Spleen (tissue), 11 donors: ENCODE measurements around the gene HES1. TPM values are rescaled to one million over a fixed set of nuclear protein-coding genes. Genes with fewer than 3 reads are reported as not detected.

Source experiments
- DNase-seq: peaks from one replicate; pipeline ENCODE4 v3.0.0-alpha.2; 2020
- H3K27ac ChIP-seq, 8 donors: fragments of 200-600 bp; sonication (generic) in 7 of 8; 1 replicate in 4 of 8; 2 replicates in 4 of 8; pipeline versions ENCODE4 v1.5.0 to v1.8.0; 2016 to 2021; ENCODE audit warnings: inconsistent platforms in 4 of 8, mild to moderate bottlenecking in 4 of 8, moderate library complexity in 1 of 8
- H3K27me3 ChIP-seq, 7 donors: fragments of 200-600 bp; sonication (generic) in 6 of 7; replicated peaks in 1 of 7; 1 replicate in 4 of 7; 2 replicates in 3 of 7; pipeline versions ENCODE4 v1.5.0 to v1.8.0; 2016 to 2021; ENCODE audit warnings: inconsistent platforms in 3 of 7, mild to moderate bottlenecking in 1 of 7
- H3K36me3 ChIP-seq, 6 donors: fragments of 200-600 bp; sonication (generic) in 5 of 6; 1 replicate in 4 of 6; 2 replicates in 2 of 6; pipeline versions ENCODE4 v1.5.0 to v1.8.0; 2016 to 2021; ENCODE audit warnings: inconsistent platforms in 2 of 6
- H3K4me1 ChIP-seq, 6 donors: fragments of 200-600 bp; sonication (generic) in 5 of 6; 1 replicate in 3 of 6; 2 replicates in 3 of 6; pipeline versions ENCODE4 v1.5.0 to v1.8.0; 2016 to 2021; ENCODE audit warnings: inconsistent platforms in 3 of 6
- H3K4me3 ChIP-seq, 8 donors: fragments of 200-600 bp; sonication (generic) in 7 of 8; 1 replicate in 4 of 8; 2 replicates in 4 of 8; pipeline versions ENCODE4 v1.5.0 to v1.8.0; 2016 to 2021; ENCODE audit warnings: inconsistent platforms in 4 of 8, mild to moderate bottlenecking in 4 of 8, moderate library complexity in 2 of 8
- H3K9me3 ChIP-seq, 8 donors: fragments of 200-600 bp; sonication (generic) in 7 of 8; 1 replicate in 4 of 8; 2 replicates in 4 of 8; pipeline versions ENCODE4 v1.5.0 to v1.8.0; 2016 to 2021; ENCODE audit warnings: inconsistent platforms in 4 of 8
- CTCF ChIP-seq, 11 experiments: fragments of 200-600 bp in 7 of 11; fragments of 450-650 bp in 4 of 11; sonication (generic) in 4 of 11; IDR thresholded peaks in 8 of 11; conservative IDR thresholded peaks in 3 of 11; 1 replicate in 7 of 11; 2 replicates in 4 of 11; pipeline versions ENCODE4 v1.4.0 to v1.8.0; 2016 to 2021; ENCODE audit warnings: antibody characterized with exemption in 11 of 11, inconsistent platforms in 4 of 11, mild to moderate bottlenecking in 1 of 11
- POLR2A ChIP-seq, 3 donors: fragments of 450-650 bp; IDR thresholded peaks; one replicate each; pipeline ENCODE4 v1.5.1; 2017; ENCODE audit warnings: antibody characterized with exemption in 3 of 3, mild to moderate bottlenecking in 1 of 3
- POLR2AphosphoS5 ChIP-seq, 3 donors: sonication (generic); formaldehyde crosslinking; IDR thresholded peaks; one replicate each; pipeline ENCODE4 v1.5.1; 2017; ENCODE audit warnings: antibody characterized with exemption in 3 of 3
- WGBS, 5 donors: extraction: QIAGEN DNeasy Blood & Tissue Kit in 3 of 5; methylation state at CpG; one replicate each; pipeline versions ENCODE4 v1.1.5 to v1.1.7; 2013 to 2018; 5-methylcytosine and 5-hydroxymethylcytosine counted together
- intact Hi-C: fragments of 100-400 bp; cut with DNase I; formaldehyde crosslinking; loops from one replicate; pipeline ENCODE4 v1.15.0; 2023; ENCODE audit warnings: low total_unique reads
- polyA plus RNA-seq, 3 donors: library from polyadenylated mRNA; stranded (reverse); fragments of 200-250 nt; gene quantifications; one replicate each; pipeline ENCODE4 v1.2.1, GENCODE V29; 2013
- total RNA-seq, 7 donors: library from RNA; depleted of rRNA in 3 of 7; stranded (reverse); fragments of >200 nt in 3 of 7; fragmentation: NEBNext Ultra II Directional in 4 of 7; extraction: Animal tissue kit (Norgen Biotek cat#: 25700) in 4 of 7; gene quantifications; one replicate each; pipeline versions ENCODE4 v1.1.0 to v1.2.1, GENCODE V29; 2016 to 2021
- donor health status: healthy with polysubstance abuse.
- donor health status: DM: no; HTN: no; CAD: no; lungs with moderate emphysema.
- donor health status: DM: no; HTN: no; CAD: no.
- donor health status: Bipolar disorder and iron deficiency.
- donor health status: healthy.
- donor health status: DM: no; HTN: no; CAD: no.
- donor health status: DM: yes; HTN: yes; CAD: no.

Gene HES1
- total and polyA plus RNA-seq, 10 donors: 17.7 to 59.6 (median 40.0) TPM

GRCh38 chr3:194161131-194162045 is 25.4 kb downstream of the HES1 start:
- peaks cover 0 to 19% (median 0%) of the 10 kb centered on the region in 7 donors for H3K27me3 ChIP-seq
- H3K9me3 ChIP-seq: no peaks in the 10 kb centered on the region
- H3K4me1 ChIP-seq: peaks cover 0 to 6% (median 1%) of the 10 kb centered on the region in 6 donors
- H3K4me3 ChIP-seq: no peak overlapping the region
- TF ChIP-seq POLR2A (IDR thresholded peaks at IDR 0.05) (no peak), CTCF (IDR thresholded peaks at IDR 0.05 in 8 of 11, conservative IDR thresholded peaks at IDR 0.05 in 3 of 11) (no peak), POLR2AphosphoS5 (IDR thresholded peaks at IDR 0.05) (no peak)
- DNase-seq: no peak
- H3K27ac ChIP-seq: no peak overlapping the region
- intact Hi-C loops: no loop called here
- H3K36me3 ChIP-seq: no peaks in the 10 kb centered on the region
- 79 to 86% (median 82%) methylated on average over 15 of the region's 15 CpGs for WGBS, 5 donors

DNA sequence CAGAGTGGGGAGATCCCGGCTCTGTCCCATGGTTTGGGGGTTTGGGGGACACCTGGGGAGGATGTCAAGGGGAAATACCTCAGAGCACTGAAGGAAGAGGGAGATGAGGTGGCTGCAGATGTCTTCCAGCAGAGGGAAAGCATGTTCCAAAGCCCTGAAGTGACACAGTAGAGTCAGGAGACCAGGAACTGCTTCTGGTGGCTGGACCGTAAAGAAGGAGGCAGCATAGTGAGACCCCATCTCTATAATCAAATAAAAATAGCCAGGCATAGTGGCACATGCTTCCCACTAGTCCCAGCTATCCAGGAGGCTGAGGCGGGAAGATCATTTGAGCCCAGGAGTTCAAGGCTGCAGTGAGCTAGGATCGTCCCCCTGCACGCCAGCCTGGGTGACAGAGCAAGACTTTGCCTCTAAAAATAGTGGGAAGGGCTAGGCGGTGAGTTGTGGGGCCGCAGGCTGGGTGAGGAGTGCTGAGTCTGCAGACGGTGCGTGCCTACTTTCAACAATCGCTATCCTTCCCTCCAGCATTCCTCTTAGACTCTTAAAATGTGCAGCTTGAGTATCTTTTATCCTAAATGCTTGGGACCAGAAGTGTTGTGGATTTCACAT is 26.2 kb downstream of the HES1 start:
- H3K27me3 ChIP-seq: peaks cover 0 to 19% (median 0%) of the 10 kb centered on the region in 7 donors
- 77 to 90% (median 86%) methylated on average over 10 of the region's 10 CpGs for WGBS, 5 donors
- H3K4me3 ChIP-seq: no peak overlapping the region
- no peak for TF ChIP-seq POLR2A (IDR thresholded peaks at IDR 0.05)
- TF ChIP-seq POLR2AphosphoS5 (IDR thresholded peaks at IDR 0.05): no peak
- TF ChIP-seq CTCF (IDR thresholded peaks at IDR 0.05 in 8 of 11, conservative IDR thresholded peaks at IDR 0.05 in 3 of 11): no peak
- intact Hi-C loops: no loop called here
- peaks cover 0 to 14% (median 8%) of the 10 kb centered on the region in 6 donors for H3K4me1 ChIP-seq
- H3K9me3 ChIP-seq: no peaks in the 10 kb centered on the region
- H3K36me3 ChIP-seq: no peaks in the 10 kb centered on the region
- no peak for DNase-seq
- H3K27ac ChIP-seq: no peak overlapping the region

GRCh38 chr3:194162817-194163584 is 27.1 kb downstream of the HES1 start:
- Histone ChIP-seq H3K27me3 (peaks cover 0 to 19% (median 0%) of the 10 kb centered on the region in 7 donors), H3K4me3 (no peak overlapping the region), H3K4me1 (peaks cover 0 to 22% (median 14%) of the 10 kb centered on the region in 6 donors), H3K27ac (no peak overlapping the region), H3K9me3 (no peaks in the 10 kb centered on the region), H3K36me3 (no peaks in the 10 kb centered on the region)
- 88 to 95% (median 94%) methylated on average over 6 of the region's 6 CpGs for WGBS, 5 donors
- intact Hi-C loops: no loop called here
- no peak for TF ChIP-seq POLR2A (IDR thresholded peaks at IDR 0.05)
- DNase-seq: no peak

DNA sequence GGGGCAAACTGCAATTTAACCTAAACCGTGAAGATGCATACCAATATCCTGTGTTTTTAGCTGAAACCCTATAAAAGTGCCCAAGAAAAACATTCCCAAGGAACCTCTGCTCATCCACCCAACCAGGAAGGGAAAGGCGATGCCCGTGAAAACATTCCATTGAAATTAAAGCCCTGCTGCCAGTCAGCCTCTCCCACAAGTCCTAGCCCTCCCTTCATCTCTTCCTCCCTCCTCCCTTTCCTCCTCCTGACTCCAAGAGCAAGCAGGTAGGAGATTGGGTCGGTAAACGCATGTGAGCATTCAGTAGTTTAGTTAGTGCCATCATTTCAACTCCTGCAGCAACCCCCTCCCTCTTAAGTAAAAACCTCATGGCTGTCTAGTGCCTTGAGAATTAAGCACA is 27.7 kb downstream of the HES1 start:
- intact Hi-C loops: no loop called here
- WGBS, 5 donors: 83 to 94% (median 85%) methylated on average over 5 of the region's 5 CpGs
- TF ChIP-seq POLR2AphosphoS5 (IDR thresholded peaks at IDR 0.05) (no peak), POLR2A (IDR thresholded peaks at IDR 0.05) (no peak), CTCF (IDR thresholded peaks at IDR 0.05 in 8 of 11, conservative IDR thresholded peaks at IDR 0.05 in 3 of 11) (no peak)
- Histone ChIP-seq H3K27ac (no peak overlapping the region), H3K36me3 (no peaks in the 10 kb centered on the region), H3K4me3 (no peak overlapping the region), H3K27me3 (peaks cover 0 to 22% (median 0%) of the 10 kb centered on the region in 7 donors), H3K4me1 (peaks cover 0 to 27% (median 16%) of the 10 kb centered on the region in 6 donors), H3K9me3 (no peaks in the 10 kb centered on the region)
- no peak for DNase-seq
